ENCODE results near the gene LHX1.

Gene LHX1

DNA sequence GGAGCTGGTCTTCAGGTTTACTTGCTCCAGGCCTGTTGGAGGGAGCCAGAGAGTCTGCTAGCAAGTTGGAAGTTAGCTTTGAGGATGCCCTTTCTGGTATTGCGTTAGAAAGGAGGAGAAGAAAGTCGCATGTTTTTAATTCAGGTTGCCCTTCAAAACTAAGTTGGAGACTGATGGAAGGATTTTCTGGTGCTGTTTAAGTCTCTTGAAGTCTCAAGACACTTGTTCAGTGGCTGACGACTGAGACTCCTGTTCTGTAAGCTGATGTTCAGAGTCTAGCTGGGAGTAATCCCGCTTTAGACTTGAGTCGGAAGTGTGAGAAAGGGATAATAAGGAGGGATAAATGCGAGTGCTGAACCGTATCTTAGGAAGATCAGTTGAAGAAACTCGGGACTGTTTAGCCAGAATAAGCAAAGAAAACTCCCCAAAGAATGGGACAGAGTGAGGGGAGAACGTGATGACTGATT is 12.2 kb downstream of the LHX1 start (continued):
- TF ChIP-seq SP3 (tag by site-specific recombination; IDR thresholded peaks at IDR 0.05), result no peak
- peak; percentile 54 for TF ChIP-seq PRDM1 (tag by site-specific recombination; IDR thresholded peaks at IDR 0.05)
- no peak for TF ChIP-seq ZNF707 (tag by site-specific recombination; IDR thresholded peaks at IDR 0.05)
- TF ChIP-seq ZNF24 (tag by site-specific recombination; IDR thresholded peaks at IDR 0.05), result no peak
- no peak for TF ChIP-seq HOXA7 (CRISPR knock-in tag; IDR thresholded peaks at IDR 0.05; ENCODE audit: borderline replicate concordance)
- TF ChIP-seq ZBTB21 (tag by site-specific recombination; IDR thresholded peaks at IDR 0.05), result no peak
- TF ChIP-seq ZNF112 (tag by site-specific recombination; IDR thresholded peaks at IDR 0.05), result no peak
- TF ChIP-seq ZNF157 (tag by site-specific recombination; IDR thresholded peaks at IDR 0.05), result no peak
- TF ChIP-seq ZNF202 (tag by site-specific recombination; IDR thresholded peaks at IDR 0.05; ENCODE audit: borderline replicate concordance), result no peak
- TF ChIP-seq ZNF37A (tag by site-specific recombination; IDR thresholded peaks at IDR 0.05), result no peak

DNA sequence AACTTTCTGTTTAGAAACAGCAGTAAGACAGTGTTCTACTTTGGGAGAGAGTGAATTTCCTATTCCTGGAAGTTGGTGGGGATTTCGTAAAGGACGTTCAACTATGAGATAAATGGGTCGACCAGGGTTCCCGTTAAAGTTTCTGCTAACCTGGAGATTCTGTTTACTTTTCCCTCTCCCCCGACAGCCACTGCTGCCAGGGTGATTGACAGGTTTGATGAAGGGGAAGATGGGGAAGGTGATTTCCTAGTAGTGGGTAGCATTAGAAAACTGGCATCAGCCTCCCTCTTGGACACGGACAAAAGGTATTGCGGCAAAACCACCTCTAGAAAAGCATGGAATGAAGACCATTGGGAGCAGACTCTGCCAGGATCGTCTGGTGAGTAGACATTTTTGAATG is 12.8 kb downstream of the LHX1 start:
- Histone ChIP-seq H3K36me3 (ENCODE audit: control insufficient read depth in 2 of 2, insufficient read depth in 1 of 2, low read length in 2 of 2) (peaks cover 37 to 47% of the 10 kb centered on the region in 2 experiments), H3K4me1 (ENCODE audit: control insufficient read depth, insufficient read depth, low read length) (peaks cover 3% of the 10 kb centered on the region; the same call in 1 of the 2 replicates), H3K27ac (ENCODE audit: extremely low read depth, low read depth, low read length) (no peak overlapping the region), H3K9me3 (ENCODE audit: control insufficient read depth, insufficient read depth, low read depth, low read length) (no peaks in the 10 kb centered on the region), H3K4me3 (ENCODE audit: low read depth, low read length) (peak overlapping the region; percentile 89)
- ChIA-PET CTCF (interaction anchor here (1.4 to 3.2 kb wide), 2 partner anchors 97 to 98 kb away, joined by 6 to 22 read pairs; no protein-coding TSS in a partner anchor), POLR2A (interaction anchor here (1.0 to 5.3 kb wide), 4 partner anchors 13 to 99 kb away, joined by 3 to 92 read pairs (median 4); partner anchors contain the start of gene LHX1)
- no peak for TF ChIP-seq GLIS1 (tag by site-specific recombination; IDR thresholded peaks at IDR 0.05)
- peak; percentile 61 for TF ChIP-seq ZNF341 (tag by site-specific recombination; IDR thresholded peaks at IDR 0.05; ENCODE audit: low read depth)

DNA sequence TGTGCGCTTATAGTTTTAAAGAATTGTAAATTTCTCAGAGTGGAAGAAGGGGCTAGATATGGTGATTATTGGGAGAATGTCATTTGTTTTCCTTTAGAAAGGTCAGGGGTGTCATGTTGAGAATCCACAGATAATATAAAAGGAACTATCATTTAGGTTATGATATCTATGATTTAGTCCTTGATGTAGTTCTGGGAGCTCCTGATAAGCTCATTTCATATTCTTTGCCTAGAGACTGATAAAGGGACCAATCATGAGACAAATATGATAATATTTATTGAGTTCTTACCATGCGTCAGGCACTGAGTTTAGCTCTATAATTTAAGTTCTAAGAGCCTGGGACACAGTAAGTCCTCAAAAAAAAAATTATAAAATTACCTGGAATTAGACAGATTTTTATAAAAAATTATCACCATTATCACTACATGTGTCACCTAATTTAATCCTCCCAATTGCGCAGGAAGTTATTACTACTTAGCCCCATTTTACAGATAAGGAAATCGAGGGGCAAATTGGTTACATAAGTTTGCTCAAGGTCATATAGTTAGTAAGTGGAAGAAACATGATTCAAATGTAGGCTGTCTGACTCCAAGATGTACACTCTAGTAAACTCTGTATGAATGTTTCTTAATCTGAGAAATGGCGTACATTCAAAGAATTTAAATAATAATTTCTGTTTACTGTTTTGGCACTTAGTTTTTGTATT is 14.0 kb downstream of the LHX1 start:
- no peak overlapping the region for H3K27ac ChIP-seq (ENCODE audit: extremely low read depth, low read depth, low read length)
- H3K36me3 ChIP-seq (ENCODE audit: control insufficient read depth in 2 of 2, insufficient read depth in 1 of 2, low read length in 2 of 2), result peaks cover 50 to 59% of the 10 kb centered on the region in 2 experiments
- TF ChIP-seq ZNF223 (tag by site-specific recombination; IDR thresholded peaks at IDR 0.05), result no peak
- TF ChIP-seq, protein P1, sequence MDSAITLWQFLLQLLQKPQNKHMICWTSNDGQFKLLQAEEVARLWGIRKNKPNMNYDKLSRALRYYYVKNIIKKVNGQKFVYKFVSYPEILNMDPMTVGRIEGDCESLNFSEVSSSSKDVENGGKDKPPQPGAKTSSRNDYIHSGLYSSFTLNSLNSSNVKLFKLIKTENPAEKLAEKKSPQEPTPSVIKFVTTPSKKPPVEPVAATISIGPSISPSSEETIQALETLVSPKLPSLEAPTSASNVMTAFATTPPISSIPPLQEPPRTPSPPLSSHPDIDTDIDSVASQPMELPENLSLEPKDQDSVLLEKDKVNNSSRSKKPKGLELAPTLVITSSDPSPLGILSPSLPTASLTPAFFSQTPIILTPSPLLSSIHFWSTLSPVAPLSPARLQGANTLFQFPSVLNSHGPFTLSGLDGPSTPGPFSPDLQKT (IDR thresholded peaks at IDR 0.05; ENCODE audit: borderline replicate concordance, low read depth, low read length), result no peak
- TF ChIP-seq, protein P2, sequence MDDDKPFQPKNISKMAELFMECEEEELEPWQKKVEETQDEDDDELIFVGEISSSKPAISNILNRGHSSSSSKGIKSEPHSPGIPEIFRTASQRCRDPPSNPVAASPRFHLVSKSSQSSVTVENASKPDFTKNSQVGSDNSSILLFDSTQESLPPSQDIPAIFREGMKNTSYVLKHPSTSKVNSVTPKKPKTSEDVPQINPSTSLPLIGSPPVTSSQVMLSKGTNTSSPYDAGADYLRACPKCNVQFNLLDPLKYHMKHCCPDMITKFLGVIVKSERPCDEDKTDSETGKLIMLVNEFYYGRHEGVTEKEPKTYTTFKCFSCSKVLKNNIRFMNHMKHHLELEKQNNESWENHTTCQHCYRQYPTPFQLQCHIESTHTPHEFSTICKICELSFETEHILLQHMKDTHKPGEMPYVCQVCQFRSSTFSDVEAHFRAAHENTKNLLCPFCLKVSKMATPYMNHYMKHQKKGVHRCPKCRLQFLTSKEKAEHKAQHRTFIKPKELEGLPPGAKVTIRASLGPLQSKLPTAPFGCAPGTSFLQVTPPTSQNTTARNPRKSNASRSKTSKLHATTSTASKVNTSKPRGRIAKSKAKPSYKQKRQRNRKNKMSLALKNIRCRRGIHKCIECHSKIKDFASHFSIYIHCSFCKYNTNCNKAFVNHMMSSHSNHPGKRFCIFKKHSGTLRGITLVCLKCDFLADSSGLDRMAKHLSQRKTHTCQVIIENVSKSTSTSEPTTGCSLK (tag by site-specific recombination; IDR thresholded peaks at IDR 0.05), result no peak
- no peak for TF ChIP-seq ZNF121 (tag by site-specific recombination; IDR thresholded peaks at IDR 0.05)
- TF ChIP-seq GLI4 (tag by site-specific recombination; IDR thresholded peaks at IDR 0.05), result no peak
- peaks cover 3% of the 10 kb centered on the region; the same call in 1 of the 2 replicates for H3K4me1 ChIP-seq (ENCODE audit: control insufficient read depth, insufficient read depth, low read length)
- no peaks in the 10 kb centered on the region for H3K9me3 ChIP-seq (ENCODE audit: control insufficient read depth, insufficient read depth, low read depth, low read length)
- ChIA-PET POLR2A (interaction anchor here (5.3 kb wide), 1 partner anchor 14 kb away, joined by 92 read pairs; the partner anchor contains the start of gene LHX1), CTCF (interaction anchor here (1.2 to 1.4 kb wide), 2 partner anchors 88 to 97 kb away, joined by 3 to 6 read pairs; no protein-coding TSS in a partner anchor)
- H3K4me3 ChIP-seq (ENCODE audit: low read depth, low read length), result no peak overlapping the region

DNA sequence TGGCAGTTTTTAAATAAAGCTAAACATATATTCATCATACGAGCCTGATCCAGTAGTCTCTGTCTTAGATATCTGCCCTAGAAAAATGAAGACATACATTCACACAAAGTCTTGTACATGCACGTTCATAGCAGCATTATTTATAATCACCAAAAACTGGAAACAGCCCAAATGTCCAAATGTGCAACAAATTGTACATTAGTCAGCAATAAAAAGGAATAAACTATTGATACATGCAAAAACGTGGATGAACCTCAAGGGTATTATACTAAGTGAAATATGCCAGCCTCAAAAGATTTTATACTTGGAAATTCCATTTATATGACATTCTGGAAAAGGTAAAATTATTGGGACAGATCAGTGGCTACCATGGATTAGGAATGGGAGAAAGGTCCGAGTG is 34.2 kb downstream of the LHX1 start:
- Histone ChIP-seq H3K4me1 (ENCODE audit: control insufficient read depth, insufficient read depth, low read length) (peaks cover 20% of the 10 kb centered on the region), H3K9me3 (ENCODE audit: control insufficient read depth, insufficient read depth, low read depth, low read length) (no peaks in the 10 kb centered on the region), H3K27ac (ENCODE audit: extremely low read depth, low read depth, low read length) (no peak overlapping the region), H3K4me3 (ENCODE audit: low read depth, low read length) (no peak overlapping the region), H3K36me3 (ENCODE audit: control insufficient read depth in 2 of 2, insufficient read depth in 1 of 2, low read length in 2 of 2) (peaks cover 28 to 41% of the 10 kb centered on the region in 2 experiments)
- CTCF ChIA-PET, result no interaction called here
- POLR2A ChIA-PET, result interaction anchor here (1.1 to 1.5 kb wide), 2 partner anchors 22 to 35 kb away, joined by 3 read pairs; no protein-coding TSS in a partner anchor
- TF ChIP-seq ZNF544 (tag by site-specific recombination; IDR thresholded peaks at IDR 0.05), result no peak
- no peak for TF ChIP-seq ZNF585B (tag by site-specific recombination; IDR thresholded peaks at IDR 0.05)
- TF ChIP-seq ZBTB1 (tag by site-specific recombination; IDR thresholded peaks at IDR 0.05), result no peak
- no peak for TF ChIP-seq ZNF621 (tag by site-specific recombination; IDR thresholded peaks at IDR 0.05)
- TF ChIP-seq MYNN (tag by site-specific recombination; IDR thresholded peaks at IDR 0.05; ENCODE audit: borderline replicate concordance), result no peak
- no peak for TF ChIP-seq ZSCAN30 (tag by site-specific recombination; IDR thresholded peaks at IDR 0.05)
- TF ChIP-seq BCL11B (tag by site-specific recombination; IDR thresholded peaks at IDR 0.05; ENCODE audit: low read depth), result no peak

Measured in HEK293 (cell line).